Measurements from ENCODE around the gene SH3YL1. TPM values are rescaled to one million over a fixed set of nuclear protein-coding genes. Genes with fewer than 3 reads are reported as not detected.
"Not testable (repeated sequence)": the region's sequence is repeated elsewhere in the genome, so short reads cannot be mapped to it uniquely, and the experiment has no call there.

SH3YL1 gene
- total RNA-seq, 2 donors from 2014 or later, result 21.1 to 27.3 TPM

- intact Hi-C loops (cut with DNase I), result no loop called here
- DNase-seq (ENCODE audit: low spot score), result no peak
These were observed 64.5 kb downstream of the SH3YL1 start for GRCh38 chr2:199041-199966.

- no peak for DNase-seq (ENCODE audit: low spot score)
- intact Hi-C loops (cut with DNase I), result no loop called here
These were observed 67.4 kb downstream of the SH3YL1 start for GRCh38 chr2:196406-196805.

- intact Hi-C loops (cut with DNase I), result no loop called here
- DNase-seq (ENCODE audit: low spot score), result no peak
These were observed 67.9 kb downstream of the SH3YL1 start for GRCh38 chr2:195932-196331.

GRCh38 chr2:193141-193671 lies 70.6 kb downstream of the SH3YL1 start:
- no peak for DNase-seq (ENCODE audit: low spot score)
- intact Hi-C loops (cut with DNase I), result no loop called here

- DNase-seq (ENCODE audit: low spot score), result no peak
- intact Hi-C loops (cut with DNase I), result no loop called here
These were observed 72.3 kb downstream of the SH3YL1 start for GRCh38 chr2:191311-192190.

GRCh38 chr2:187825-188224 lies 76.0 kb downstream of the SH3YL1 start:
- no peak for DNase-seq (ENCODE audit: low spot score)
- intact Hi-C loops (cut with DNase I), result no loop called here

GRCh38 chr2:185221-185620 lies 78.6 kb downstream of the SH3YL1 start:
- DNase-seq (ENCODE audit: low spot score), result no peak
- intact Hi-C loops (cut with DNase I), result no loop called here

- no peak for DNase-seq (ENCODE audit: low spot score)
- intact Hi-C loops (cut with DNase I), result no loop called here
These were observed 79.1 kb downstream of the SH3YL1 start for GRCh38 chr2:184695-185094.

GRCh38 chr2:182509-183122 lies 81.2 kb downstream of the SH3YL1 start:
- intact Hi-C loops (cut with DNase I), result no loop called here
- no peak for DNase-seq (ENCODE audit: low spot score)

GRCh38 chr2:180311-180710 lies 83.5 kb downstream of the SH3YL1 start:
- intact Hi-C loops (cut with DNase I), result no loop called here
- no peak for DNase-seq (ENCODE audit: low spot score)

- DNase-seq (ENCODE audit: low spot score), result no peak
- intact Hi-C loops (cut with DNase I), result no loop called here
These were observed 83.9 kb downstream of the SH3YL1 start for GRCh38 chr2:179886-180285.

- DNase-seq (ENCODE audit: low spot score), result no peak
- intact Hi-C loops (cut with DNase I), result no loop called here
These were observed 86.1 kb downstream of the SH3YL1 start for GRCh38 chr2:177733-178132.

- no peak for DNase-seq (ENCODE audit: low spot score)
- intact Hi-C loops (cut with DNase I), result no loop called here
These were observed 86.9 kb downstream of the SH3YL1 start for GRCh38 chr2:176917-177316.

- intact Hi-C loops (cut with DNase I), result no loop called here
- DNase-seq (ENCODE audit: low spot score), result no peak
These were observed 87.7 kb downstream of the SH3YL1 start for GRCh38 chr2:175880-176820.

- no peak for DNase-seq (ENCODE audit: low spot score)
- intact Hi-C loops (cut with DNase I), result no loop called here
These were observed 88.6 kb downstream of the SH3YL1 start for GRCh38 chr2:175161-175786.

- intact Hi-C loops (cut with DNase I), result not testable (repeated sequence)
These were observed 91.7 kb downstream of the SH3YL1 start for GRCh38 chr2:172120-172519.

GRCh38 chr2:169741-170140 lies 94.1 kb downstream of the SH3YL1 start:
- intact Hi-C loops (cut with DNase I), result no loop called here
- no peak for DNase-seq (ENCODE audit: low spot score)

More at GRCh38 chr2:172120-172519, 91.7 kb downstream of the SH3YL1 start:
- DNase-seq (ENCODE audit: low spot score), result not testable (repeated sequence)

All from posterior vena cava (tissue), 2 donors.